Renal cortex interstitium (tissue), 15 donors: Measurements from ENCODE around the gene HSF5. TPM values are rescaled to one million over a fixed set of nuclear protein-coding genes. Genes with fewer than 3 reads are reported as not detected.

Experiments used
- DNase-seq, 11 donors: peaks; one replicate each; pipeline ENCODE4 v3.0.0-alpha.2; 2013; ENCODE audit warnings: low read depth in 9 of 11, low spot score in 4 of 11; ENCODE audit errors: extremely low read depth in 1 of 11
- long read RNA-seq, 16 experiments: transcript quantifications; one replicate each; lab custom pipeline, GENCODE V29; 2026
- polyA plus RNA-seq, 3 donors: library from polyadenylated mRNA; unstranded; fragments of 120-200 nt; gene quantifications; one replicate each; pipeline ENCODE4 v1.2.1, GENCODE V29; 2013; ENCODE audit not compliant: insufficient read length in 3 of 3

HSF5 gene
- polyA plus RNA-seq, result under 1 TPM; 0.37 to 0.50 (median 0.41) TPM
- long read RNA-seq, donor 1, result 0 reads
- long read RNA-seq, donor 2, result 0 reads
- long read RNA-seq, donor 3, result 0 reads
- long read RNA-seq, donor 4, result 0 reads
- long read RNA-seq, donor 5, result 0 reads
- long read RNA-seq, donor 6, result 0 reads
- long read RNA-seq, donor 7, result 0 reads
- long read RNA-seq, donor 8, result 0 reads
- long read RNA-seq, donor 9, result 0 reads
- long read RNA-seq, donor 10, result 0 reads
- long read RNA-seq, donor 11, result 0 reads
- long read RNA-seq, donor 12, result 0 reads
- long read RNA-seq, donor 13, result 0 reads
- long read RNA-seq, donor 14, result 0 reads
- long read RNA-seq, donor 15, result 0 reads
- long read RNA-seq, donor 16, result 0 reads

GRCh38 chr17:58487589-58488427, at the start of gene HSF5:
HSF5 (minus strand) TSS chr17:58488408; CDS start chr17:58488274, 134 bp downstream.
- DNase-seq, result peak in 10 of 11 donors; percentile 13 to 49 (median 20)

DNA sequence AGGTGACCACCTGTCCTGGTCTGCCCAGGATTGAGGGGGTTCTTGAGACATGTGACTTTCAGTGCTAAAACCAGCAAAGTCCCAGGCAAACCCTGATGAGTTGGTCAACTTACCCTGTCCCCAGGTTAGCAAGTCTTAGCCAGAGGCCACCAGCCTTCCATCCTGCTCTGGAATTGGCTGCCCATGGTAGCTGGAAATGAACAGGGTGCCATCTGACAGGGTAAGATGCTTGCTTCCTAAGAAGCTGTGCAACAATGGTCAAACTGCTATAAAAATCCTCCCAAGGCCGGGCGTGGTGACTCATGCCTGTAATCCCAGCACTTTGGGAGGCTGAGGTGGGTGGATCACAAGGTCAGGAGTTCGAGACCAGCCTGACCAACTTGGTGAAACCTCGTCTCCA, 49.1 kb upstream of the HSF5 start:
- DNase-seq, result no peak

- no peak for DNase-seq
Observed at GRCh38 chr17:58536542-58536941, 48.3 kb upstream of the HSF5 start.

- no peak for DNase-seq
Observed at GRCh38 chr17:58535431-58535830, 47.2 kb upstream of the HSF5 start.

DNA sequence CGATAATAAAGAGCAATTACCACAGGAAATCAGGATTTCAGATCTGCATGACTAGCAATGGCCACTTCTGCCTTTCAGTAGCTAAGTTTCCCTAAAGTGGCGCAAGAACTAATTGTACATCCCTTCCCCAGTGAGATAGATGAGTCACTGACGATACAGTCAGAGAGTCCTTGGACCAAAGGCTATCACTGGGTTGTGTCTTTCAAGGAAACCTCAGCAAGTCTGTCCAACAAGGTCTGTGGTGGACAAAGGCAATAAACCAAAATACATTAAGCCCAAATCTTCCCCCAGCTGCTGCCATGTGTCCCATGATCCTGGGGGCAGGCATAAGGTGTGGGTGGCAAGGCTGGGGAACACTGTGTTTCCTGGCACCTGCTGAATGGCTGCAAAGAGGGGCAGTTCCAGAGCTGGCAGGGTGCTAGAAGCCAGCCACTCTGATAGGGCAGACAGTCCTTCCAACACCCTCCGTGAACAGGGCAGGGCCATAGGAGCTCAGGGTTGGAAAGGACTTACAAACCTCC, 46.8 kb upstream of the HSF5 start:
- DNase-seq, result no peak

DNA sequence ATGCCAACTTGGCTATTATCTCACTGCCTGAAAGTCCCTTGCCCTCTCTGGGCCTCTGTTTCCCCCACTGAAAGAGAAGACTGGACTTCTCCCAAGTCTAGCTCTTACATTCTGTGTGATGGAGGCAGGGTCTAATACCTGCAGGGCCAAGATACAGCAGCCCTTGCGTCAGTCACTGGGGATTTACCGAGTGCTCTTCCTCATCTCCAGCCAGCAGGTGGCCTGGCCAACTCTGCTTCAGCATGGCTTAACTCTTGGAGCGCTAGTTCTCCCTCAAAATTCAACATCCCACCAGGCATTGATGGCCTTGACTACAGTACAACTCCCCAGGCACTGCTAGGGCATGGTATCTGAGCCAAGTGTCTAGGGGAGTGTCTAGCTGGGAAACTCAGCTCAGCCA, 46.1 kb upstream of the HSF5 start:
- DNase-seq, result no peak

- DNase-seq, result no peak
Observed at GRCh38 chr17:58533616-58534188, 45.5 kb upstream of the HSF5 start.

GRCh38 chr17:58532555-58532951, 44.3 kb upstream of the HSF5 start:
- no peak for DNase-seq

- DNase-seq, result peak in 1 of 11 donors; percentile 39
Observed at GRCh38 chr17:58531661-58532554, 43.7 kb upstream of the HSF5 start.

DNA sequence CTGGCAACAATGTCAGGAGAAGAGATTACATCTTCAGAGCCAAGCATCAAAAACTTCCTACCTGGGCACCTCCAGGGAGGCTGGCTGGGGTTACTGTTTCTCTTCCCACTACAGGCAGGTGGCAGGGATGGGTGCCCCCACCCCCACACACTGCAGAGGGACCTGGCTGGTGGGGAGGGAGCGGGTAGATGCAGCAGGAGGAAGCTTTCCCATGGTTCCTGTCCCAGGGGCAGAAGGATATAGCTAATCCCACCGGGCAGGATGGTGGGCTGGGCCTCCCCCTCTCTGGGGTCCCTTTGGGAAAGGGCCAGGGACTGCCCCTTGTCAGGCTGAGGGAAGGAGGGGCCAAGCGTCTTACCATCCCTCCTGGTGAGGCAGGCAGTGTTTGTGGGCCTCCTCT, 42.9 kb upstream of the HSF5 start:
- no peak for DNase-seq

DNA sequence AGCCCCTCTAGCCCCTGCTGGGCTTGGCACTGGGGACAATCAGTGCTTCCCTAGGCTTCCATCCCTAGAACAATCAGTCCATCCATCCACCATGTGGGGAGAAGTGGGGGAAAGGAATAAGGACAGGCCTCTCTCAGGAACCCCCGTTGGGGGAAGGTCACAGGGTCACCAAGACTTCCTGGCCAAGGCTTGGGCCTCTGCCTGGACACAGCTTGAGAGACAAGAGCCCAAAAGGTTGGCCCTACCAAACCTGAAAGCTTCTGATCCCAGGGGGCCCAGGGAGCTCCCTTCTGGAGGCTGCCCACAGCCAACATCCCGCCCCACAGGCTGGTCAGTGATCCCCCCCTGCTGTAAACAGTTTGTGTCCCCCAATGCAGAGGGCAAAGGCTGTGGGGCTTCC, 42.4 kb upstream of the HSF5 start:
- no peak for DNase-seq

- DNase-seq, result no peak
Observed at GRCh38 chr17:58529275-58529674, 41.1 kb upstream of the HSF5 start.

DNA sequence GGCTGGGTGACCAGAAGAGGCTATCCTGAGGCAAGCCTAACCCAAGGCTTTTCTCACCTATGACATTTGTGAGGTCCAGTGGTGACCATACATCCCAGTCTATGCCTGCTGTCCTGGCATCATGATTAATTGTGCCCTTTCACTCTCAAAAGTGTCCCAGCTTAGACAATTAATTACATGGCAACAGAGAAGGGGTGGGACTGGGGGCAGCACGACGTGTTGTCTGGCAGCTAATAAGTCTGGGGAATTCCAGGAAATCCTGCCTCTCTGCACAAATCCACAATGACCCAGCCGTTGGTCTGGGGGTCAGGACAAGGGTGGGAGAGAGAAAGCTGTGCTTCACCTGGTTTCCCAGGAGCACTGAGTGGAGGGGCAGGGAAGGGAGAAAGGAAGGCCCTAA, 40.2 kb upstream of the HSF5 start:
- DNase-seq, result no peak

DNA sequence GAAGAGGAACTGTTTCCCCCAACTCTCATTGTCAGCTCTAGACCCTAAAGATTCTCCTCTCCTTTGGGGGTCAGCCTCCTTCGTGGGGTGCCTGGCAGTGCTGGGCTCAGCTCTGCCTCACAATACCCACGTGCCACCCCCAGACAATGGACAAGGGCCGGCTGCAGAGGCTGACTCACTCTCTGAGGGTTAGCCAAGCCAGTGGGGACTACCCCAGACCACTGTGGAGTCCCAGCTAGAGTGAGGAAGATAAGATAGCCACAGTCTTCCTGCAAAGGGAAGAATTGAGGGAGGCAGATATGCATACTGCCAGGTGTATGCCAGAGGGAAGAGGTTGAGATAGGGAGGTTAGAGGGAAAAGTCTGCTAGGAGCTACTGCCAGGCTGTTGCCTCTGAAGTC, 39.7 kb upstream of the HSF5 start:
- DNase-seq, result no peak

DNA sequence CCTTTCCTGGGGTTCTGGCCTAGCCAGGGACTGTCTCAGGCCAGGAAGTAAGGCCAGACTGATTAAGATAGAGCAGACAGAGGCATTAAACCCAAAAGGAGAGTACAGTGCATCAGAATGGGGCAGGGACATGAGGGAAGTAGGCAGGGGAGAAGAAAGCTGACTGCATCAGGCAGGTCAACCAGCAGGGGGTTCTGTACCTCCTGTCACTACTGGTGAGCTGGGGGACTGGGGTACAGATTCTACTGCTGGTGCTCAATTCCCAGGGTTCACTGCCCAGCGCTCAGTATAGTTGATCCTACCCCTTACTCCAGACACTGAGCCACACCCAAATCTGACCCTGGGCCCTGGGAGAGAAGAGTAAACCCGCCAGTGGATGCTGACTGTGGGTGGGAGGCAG, 39.1 kb upstream of the HSF5 start:
- no peak for DNase-seq

GRCh38 chr17:58525239-58525638, 37.0 kb upstream of the HSF5 start:
- DNase-seq, result no peak

DNA sequence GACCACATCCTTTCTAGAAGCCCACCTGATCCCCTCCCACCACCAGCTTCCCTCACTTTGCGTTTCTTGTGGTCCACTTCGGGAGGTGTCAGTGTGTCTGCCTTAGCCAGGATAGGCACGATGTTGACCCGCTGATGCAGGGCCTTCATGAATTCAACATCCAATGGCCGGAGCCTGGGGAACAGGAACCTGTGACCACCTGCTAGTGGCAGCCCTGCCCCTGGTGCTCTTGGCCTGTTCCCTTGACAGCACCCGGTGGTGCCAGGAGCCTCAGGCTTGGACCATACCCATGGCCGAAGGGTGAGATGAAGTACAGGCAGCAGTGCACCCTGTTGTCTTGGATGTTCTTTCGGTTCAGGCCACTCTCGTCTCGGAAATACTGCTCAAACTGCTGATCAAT, 33.5 kb upstream of the HSF5 start:
- DNase-seq, result no peak

DNA sequence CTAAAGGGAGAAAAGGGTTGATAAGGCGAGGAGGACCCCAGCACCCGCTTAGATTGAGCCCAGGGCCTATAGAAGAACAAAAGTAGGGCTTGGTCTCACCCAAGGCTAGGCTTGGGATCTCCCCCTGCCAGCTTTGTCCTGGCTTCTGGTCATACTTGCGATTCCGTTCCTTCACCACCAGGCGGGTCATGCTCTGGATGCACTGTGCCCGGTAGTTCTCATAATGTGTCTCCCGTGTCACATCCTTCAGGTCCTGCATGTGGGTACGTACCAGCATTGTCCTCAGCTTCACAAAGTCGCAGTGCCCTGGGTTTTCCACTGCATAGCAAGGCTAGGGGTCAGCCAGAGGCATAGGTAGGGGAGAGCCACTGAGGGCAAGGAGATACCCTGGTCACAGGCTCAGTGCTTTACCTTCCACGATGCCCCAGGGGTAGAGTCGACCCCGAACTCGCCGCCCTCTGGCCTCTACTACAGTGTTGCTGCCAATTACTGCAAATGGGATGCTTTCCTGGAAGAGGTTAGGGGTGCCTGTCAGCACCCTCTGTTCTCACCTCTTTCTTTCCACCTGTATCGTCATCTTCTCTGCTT, 32.7 kb upstream of the HSF5 start:
- no peak for DNase-seq
